ENCODE data around the gene ABHD10.

Gene ABHD10

DNA sequence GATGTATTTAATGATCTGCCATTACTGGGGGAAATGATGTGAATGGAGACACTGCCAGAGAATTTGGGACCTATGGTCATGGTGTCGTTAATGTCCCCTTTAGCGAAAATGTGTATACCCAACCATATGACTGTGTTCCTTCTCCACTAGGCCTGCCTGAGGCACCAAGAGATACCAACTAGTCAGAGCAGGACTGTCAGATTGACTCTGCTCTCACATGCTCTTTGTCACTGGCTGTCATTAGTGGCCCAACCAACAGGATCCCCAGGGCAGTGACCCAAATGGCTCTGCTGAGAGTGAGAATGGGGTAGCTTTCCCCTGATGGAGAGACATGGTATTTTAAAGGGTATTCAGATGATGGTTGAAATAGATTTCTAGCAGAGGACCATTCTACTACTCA lies 22.7 kb downstream of the ABHD10 start:
- DNase-seq, result no peak

DNA sequence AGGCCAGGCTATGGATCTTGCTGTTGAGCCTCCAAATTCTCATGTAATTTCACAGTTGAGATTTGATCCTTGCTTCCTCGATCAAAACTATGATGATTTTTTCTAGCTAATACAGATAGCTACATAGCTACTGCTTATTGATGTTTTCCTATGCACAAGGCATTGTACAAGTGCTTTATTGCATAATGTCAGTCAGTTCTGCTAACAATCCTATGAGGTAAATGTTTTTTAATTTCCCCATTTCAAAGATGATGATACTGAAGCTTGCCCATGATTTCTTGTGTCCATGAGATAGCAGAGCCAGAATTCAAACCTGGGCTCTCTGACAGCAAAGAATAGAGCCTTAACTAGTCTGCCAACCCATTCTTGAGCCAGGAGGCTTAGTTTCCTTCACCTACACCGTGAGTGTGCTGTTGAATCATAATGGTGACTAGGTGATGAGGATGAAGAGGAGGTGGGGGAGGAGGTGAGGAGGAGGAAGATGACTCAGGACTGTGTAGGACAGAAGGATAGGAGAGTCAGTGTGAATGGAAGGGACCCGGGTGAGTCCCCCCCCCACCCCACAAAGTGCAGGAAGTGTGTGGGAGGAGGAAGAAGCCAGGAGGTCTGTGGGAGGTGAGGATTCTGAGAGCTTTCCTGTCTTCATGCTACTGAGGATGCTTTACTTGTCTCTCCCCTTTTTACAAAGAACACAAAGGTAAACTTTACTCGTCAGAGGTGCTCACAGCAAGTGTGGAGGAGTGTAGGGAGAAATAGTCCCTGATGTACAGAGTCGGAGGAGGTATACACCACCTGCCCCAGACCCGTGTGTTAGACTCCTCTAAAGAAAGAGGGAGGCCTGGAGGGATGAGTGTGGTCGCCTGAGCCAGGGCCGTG lies 23.5 kb downstream of the ABHD10 start:
- DNase-seq, result no peak

DNA sequence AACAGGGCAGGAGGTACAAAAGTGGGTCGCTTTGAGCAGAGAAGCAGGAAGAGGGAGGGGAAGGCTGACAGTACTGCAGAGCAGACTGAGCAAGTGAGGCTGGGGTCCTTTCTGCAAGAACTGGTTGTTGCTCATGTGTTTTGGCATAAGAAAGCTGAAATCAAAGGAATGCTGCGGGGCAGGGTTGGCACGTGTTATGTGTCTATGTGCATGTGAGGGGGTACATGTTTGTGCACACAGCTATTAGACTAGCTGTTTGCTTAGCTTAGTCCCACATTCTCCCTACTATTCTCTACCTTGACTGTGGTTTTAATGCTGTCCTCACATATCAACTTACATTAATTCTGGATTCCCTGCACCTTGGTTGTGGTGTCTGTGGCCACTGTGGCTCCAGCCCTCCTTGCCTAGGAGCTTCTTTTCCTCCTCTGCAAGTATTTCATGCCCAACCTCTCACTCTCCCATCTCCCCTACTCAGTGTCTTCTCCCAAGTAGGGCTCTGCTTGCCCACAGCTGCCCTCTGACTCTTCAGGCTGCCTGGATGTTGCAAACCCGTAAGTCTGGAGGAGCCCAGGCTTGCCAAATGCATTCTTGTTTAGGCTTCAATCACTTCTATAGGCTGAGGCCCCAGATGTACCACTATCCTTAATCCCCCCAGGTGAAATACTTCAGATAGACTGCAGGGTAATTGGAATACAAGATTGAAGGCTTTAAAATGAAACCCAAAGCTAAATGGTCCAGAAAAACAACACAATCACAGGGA lies 24.7 kb downstream of the ABHD10 start:
- no peak for DNase-seq

DNA sequence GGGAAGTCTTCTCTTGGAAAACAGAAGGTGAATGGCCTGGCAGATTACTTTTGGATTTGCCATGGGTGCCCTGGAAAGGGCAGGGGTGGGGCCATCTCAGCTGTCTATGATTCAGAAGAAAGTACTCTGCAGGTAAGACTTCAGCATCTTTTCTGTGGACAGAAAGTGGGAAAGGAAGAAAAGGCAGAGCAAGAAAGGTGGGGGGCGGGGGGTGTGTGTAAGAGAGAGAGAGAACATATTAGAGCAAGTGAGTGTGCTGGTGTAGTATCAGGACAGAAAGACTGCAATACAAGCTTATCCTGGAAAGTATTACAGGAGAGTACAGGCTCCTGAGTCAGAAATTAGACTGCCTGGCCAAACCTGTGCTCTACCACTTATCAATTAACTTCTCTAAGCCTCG lies 25.4 kb downstream of the ABHD10 start:
- DNase-seq, result no peak

DNA sequence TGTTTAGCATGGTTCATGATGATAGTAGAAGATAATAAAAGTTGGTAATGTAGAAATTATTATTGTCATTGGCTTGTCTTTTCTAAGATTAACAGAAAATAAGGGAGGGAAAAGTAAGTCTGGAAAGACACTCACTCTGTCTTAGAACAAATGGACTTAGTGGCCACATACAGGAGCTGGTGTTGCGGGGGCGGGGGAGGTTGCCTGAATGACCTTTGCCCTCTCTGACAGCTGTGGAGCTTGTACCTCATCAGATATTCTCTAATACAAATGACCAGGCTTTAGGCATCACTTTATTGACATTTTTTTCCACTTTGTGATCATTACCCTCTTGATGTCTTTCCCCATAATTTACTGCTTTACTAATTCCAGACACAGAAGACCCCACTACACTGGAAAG lies 25.8 kb downstream of the ABHD10 start:
- DNase-seq, result no peak

DNA sequence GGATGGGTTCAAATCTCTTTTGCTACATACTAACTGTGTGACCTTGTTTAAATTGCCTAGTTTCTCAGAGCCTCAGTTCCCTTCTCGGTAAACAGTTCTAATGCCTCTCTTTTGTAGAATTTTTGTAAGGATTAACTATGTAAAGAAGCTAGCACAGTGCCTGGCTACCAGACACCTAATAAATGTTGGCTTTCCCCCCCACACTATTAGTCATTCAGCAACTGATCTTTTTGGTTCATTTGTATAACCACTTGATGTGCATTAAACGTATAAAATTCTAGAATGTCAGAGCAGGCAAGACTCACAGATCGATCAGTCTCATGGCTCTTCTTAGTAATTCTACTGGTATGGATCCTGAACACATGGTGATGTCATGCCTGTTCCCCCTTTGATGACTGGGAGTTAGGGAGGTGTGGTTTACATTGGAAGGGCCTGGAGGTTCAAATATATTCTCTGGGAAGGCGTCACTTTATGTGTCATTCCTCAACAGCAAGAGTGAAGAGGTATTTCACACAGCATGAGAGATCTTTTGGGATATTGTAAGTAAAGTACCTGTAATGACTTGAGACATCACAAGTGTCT lies 26.4 kb downstream of the ABHD10 start:
- peak; percentile 37 for DNase-seq

DNA sequence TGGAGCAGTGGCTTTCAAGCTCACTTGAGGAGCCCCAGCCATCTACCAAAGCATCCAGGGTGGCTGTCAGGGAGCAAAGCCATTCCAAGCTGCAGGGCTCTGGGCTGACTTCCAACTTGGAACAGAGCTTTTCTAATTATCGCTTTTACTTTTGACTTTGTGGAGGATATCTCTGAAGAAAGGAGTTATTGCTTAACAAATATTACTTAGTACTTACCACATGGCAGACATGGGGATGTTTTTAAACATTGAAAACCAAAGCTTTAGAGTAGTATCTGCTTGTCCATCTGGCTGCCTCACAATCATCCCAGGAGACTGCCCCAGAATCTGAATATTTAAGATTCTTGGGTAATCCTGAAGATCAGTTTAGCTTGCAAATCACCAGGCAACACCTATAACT lies 28.8 kb downstream of the ABHD10 start:
- no peak for DNase-seq

DNA sequence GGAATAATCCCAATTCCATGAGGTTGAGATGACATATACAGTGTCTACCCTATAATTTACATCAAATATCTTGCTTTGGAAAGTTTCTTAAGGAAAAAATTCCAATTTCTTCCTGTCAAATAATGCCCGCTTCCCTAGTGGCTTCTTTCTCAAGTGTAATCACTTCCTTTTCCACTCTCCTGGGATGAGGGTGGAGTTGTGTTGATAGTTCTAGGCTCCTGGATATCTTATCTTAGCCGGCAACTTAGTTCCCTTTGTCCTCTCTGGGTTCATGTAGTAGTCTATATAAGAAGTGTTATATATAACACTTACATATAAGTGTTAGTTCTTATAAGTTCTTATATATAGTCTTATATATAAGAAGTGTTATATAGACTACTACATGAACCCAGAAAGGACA lies 30.8 kb downstream of the ABHD10 start:
- DNase-seq, result no peak

DNA sequence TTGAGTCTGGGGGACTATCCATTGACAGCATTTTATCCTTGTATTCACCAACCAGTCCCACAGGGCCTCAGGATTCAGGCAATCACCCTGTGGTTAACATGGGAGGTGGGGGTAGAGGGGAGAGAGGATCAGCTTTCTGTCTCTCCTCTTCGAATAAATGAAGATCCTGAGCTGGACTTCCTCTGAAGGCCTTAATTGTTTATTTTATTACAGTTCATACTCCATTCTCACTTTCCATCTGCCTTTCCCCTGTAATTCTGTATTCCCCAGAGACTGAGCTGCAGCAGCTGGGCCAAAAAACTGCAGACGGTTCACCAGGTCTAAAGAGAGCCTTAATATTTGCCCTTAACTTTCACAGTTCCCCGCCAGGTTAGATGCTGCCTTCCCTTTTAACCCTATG lies 31.8 kb downstream of the ABHD10 start:
- DNase-seq, result no peak

DNA sequence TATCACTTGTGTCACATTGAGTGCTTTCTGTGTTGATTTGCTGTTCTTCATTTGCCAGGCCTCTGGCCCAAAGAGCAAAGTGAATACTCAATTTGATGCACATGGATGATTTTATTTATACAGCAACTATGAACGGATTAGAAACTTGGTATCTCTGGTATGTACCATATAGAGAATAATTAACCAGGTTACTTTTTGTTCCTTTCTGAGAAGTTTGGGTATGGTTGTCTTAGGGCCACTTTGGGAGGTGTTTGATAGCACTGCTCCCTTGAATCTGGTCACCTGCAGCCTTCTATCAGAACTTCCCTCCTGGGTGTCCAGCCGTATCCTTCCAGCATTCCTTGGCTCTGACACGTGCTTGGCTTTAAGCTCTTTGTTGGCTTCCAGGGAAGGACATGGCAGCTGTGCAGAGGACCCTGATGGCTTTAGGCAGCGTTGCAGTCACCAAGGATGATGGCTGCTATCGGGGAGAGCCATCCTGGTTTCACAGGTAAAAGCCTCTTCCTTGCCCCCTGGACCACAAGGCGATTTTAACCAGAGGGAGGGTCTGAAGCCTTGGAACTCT lies 32.6 kb downstream of the ABHD10 start:
- DNase-seq, result no peak

DNA sequence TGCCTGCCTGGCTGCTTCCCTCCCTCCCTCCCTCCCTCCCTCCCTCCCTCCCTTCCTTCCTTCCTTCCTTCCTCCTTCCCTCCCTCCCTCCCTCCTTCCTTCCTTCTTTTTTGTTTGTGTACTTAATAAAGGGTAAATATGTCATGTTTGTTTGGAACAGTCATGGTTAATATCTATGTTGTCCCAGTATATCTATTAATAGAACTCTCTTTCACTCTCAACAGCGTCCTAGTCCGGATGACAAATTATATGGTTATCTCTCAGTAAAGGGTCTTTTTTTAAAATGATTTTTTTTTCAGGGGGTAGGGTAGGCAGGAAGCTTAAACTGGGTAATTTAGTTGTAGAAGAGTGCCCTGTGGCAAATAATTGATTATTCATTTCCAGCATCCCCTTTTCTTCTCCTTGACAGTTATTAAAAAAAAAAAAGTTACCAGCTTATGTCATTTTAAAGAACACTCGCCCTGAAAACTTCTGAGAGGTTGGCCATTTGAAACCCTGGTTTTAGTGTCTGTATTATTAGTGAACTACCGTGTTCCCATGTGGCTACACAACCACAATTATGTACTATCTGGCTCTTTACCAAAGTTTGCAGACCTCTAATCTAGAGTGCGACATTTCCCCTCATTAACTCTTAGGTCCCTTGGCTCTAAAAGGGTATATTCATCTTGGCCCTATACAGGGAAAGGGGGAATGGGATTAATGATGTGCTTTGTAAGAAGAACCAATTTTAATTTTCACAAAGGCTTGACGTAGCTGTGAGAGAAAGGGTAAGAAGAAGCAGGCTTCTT lies 33.6 kb downstream of the ABHD10 start:
- DNase-seq, result no peak

DNA sequence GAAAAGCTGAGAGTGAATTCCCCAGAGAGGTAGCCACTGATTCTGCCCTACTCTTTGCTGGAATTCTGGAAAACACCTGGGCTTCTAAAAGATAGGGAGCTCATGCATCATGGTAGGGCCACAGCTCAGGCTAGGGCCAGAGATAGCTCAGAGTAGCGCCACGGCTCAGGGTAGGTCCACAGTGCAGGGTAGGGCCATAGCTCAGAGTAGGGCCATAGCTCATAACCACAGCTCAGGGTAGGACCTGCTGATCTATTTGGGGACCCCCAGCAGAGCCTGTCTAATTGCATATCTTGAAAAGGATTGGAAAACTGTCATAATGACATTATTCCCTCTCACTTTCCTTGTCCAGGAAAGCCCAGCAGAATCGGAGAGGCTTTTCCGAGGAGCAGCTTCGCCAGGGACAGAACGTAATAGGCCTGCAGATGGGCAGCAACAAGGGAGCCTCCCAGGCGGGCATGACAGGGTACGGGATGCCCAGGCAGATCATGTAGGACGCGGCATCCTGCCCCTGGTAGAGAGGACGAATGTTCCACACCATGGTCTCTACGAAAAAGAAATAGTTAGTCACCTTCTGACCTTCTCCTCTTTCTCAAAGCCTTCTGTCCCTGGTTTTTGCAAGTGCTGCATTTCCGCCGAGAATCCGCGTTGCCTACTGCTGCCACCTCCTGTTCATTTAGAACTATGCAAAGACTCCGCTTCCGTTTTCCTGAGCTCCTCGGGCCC lies 34.4 kb downstream of the ABHD10 start:
- peak; percentile 78 for DNase-seq

DNA sequence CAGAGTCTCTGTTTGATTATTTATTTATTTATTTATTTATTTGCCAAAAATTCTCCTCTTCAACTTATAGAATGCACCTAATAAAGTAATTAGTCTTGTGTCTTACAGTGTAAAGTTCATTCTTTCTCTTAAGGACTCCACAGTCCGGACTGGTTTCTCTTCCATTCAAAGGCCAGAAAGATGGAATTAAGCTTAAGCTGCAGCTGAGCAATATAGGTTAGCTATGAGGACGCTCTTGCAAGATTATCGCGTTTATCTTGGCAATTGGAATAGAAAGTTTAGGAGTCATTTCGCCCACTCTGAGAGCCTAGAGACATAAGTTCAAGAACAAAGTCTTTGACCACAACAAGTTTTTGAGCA lies 34.9 kb downstream of the ABHD10 start:
- DNase-seq, result no peak

DNA sequence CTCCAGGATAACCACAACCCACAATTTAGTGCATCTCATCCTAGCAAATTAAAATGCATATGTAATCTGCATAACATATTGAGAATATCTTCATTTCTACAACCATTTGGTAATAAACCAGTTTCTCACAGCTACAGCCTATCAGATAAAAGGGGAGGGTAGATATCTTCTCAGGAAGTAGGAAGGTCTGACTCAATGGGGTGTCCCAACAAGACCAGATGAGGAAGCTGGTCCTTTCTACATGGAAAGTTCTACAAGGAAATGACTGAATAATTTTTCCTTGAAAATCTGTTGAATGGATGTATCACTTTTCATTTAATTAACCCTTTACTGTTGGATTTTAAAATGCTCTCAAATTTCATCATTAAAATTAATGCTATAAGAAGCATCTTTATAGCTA lies 38.3 kb downstream of the ABHD10 start:
- no peak for DNase-seq

DNA sequence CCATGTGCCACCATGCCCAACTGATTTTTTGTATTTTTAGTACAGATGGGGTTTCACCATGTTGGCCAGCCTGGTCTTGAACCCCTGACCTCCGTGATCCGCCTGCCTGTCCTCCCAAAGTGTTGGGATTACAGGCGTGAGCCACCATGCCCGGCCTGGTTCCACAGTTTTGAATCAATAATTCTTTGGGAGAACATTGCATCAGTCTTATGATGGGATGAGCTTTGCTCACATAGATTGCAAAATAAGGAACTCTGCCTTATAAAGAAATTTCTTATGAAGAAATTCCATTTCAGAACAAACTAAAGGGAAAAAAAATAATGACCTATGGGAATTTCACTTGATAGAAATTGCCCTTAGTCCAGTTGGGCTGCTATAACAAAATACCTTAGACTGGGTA lies 39.9 kb downstream of the ABHD10 start:
- no peak for DNase-seq

DNA sequence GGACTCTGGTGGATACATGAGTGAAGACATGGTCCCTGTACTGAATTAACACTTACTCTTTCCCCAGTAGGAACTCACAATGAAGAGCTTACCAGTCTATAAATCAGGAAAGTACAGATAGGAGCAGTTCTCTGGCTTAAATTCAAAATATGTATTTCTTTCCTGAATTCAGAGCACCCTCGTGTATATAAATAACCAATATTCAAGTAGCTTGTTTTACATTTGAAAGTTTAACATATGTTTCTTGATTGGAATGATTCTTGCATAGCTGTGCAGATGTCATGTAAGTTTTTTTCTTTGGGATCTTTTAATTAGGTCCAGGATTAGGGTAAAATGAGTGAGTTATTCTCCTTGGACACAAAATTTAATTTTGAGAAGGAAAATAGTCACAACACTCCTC lies 40.9 kb downstream of the ABHD10 start:
- no peak for DNase-seq

DNA sequence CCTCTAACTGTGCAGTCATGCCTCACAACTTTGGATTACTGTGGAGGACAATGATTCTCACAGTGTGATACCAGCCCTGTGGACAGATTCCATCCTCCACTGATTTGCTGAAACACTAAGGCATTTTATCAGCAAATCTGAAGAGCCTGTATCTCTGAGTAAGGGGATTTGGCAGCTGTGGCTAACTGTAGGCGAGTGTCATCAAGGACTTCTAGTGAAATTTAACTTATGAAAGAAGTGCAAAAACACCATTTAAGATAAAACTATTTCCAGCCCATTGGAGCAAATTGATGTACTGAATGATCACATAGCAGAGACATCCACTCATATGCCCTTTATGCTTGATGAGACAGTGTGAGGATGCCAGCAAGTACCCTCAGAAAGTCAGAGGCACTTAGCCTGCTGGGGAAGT lies 41.9 kb downstream of the ABHD10 start:
- DNase-seq, result no peak

DNA sequence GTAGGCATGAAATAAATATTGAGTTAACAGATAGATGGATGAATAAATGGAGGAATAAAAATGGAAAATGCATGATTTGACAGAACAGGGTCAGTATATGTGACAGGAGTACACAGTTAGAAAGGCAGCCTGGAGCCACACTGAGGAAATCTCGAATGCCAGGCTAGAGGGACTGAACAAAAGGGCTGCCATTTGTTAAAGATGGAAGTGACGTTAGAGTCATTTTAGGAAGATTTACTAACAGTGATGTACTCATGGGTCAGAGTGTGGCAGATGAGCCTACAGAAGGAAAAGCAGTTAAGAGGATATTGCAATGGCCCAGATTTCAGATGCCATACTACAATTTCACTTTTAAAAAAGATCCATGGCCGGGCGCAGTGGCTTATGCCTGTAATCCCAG lies 48.3 kb downstream of the ABHD10 start:
- no peak for DNase-seq

DNA sequence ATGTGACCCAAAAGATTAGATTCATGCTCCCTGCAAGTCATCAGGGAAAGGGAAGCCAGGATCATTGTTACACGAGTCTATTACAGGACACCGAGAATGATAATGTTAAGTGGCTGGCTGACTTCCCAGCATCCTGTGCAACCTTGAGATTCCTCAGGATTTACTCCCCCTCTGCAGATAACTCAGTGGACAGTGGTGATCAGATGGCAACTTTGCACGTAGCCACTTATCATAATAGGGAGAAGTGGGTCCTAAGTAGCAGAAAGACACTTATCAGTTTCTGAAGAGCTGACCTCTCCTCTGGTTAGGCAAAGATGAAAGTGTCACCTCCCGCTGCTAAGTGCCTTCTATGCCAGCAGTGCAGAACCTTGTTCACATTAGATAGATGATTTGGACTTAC lies 49.0 kb downstream of the ABHD10 start:
- no peak for DNase-seq

DNA sequence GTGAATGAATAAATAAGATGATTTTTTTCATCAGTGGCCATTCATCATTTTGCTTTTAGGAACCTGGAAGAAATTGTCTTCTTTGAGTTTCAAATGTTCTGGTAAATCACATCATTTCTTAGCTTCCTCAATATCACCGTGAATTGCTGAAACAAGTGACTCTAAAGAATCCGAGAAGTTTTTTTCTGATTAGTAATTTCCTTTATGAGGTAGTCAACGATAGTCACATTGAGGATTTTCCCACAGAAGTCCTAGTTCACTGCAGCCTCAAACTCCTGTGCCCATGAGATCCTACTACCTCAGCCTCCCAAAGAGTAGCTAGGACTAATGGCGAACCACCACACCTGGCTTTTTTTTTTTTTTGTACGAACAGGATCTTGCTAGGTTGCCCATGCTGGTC lies 52.1 kb downstream of the ABHD10 start:
- peak; percentile 24 for DNase-seq

DNA sequence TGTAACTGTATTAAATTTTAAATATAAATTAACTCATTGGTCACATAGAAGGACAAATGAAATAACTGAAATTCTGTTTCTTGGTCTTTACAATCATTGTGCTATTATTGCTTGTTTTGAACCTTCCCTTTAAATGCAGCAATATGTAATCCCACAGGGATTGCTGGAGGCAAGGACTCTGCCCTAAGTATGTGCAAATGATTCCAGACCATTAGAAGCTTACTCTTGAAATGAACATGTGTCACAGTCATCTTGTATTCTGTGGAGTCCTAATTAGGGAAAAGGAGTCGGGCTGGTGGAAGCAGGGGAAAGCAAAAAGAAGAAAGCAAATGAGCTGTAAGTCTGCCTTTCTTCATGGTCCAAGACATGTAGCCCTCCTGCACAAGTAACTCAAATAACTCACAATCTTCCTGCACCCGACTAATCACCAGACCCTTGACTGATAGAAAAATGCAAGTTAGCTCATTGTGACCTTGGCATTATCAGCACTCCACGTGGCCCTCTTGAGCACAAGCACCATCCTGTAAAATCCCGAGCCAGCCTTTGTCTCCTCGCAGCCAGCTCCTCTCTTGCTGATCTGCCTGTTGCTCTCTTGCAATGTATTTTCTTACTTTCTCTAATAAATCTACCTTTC lies 53.4 kb downstream of the ABHD10 start:
- no peak for DNase-seq
